ENCODE measurements around the gene ADAM29. TPM values are rescaled to one million over a fixed set of nuclear protein-coding genes. Genes with fewer than 3 reads are reported as not detected.

The ADAM29 gene
- total RNA-seq, 1 donor from 2014 or later, result not detected

DNA sequence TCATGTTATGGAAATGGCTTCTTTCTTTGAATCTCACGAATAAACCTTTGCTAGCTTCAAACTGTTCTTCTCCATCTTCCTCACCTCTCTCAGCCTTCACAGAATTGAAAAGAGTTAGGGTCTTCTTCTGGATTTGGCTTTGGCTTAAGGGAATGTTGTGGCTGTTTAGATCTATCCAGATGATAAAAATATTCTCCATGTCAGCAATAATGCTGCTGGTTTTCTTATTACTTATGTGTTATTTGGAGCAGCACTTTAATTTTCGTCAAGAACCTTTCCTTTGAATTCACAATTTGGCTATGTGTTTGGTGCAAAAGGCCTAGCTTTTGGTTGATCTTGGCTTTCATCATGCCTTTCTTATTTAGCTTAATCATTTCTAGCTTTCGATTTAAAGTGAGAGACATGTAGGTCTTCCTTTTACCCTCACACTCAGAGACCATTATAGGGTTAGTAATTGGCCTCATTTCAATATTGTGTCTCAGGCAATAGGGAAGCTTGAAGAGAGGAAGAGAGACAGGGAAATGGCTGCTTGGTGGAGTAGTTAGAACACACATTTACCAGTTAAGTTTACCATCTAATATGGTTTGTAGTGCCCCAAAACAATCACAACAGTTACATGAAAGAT lies 5.1 kb upstream of the ADAM29 start:
- H3K4me3 Mint-ChIP-seq (ENCODE audit: unreplicated experiment), result no peak overlapping the region
- no peak for DNase-seq (ENCODE audit: low spot score)
- H3K27ac Mint-ChIP-seq (ENCODE audit: unreplicated experiment), result no peak overlapping the region
- TF ChIP-seq, protein P1, sequence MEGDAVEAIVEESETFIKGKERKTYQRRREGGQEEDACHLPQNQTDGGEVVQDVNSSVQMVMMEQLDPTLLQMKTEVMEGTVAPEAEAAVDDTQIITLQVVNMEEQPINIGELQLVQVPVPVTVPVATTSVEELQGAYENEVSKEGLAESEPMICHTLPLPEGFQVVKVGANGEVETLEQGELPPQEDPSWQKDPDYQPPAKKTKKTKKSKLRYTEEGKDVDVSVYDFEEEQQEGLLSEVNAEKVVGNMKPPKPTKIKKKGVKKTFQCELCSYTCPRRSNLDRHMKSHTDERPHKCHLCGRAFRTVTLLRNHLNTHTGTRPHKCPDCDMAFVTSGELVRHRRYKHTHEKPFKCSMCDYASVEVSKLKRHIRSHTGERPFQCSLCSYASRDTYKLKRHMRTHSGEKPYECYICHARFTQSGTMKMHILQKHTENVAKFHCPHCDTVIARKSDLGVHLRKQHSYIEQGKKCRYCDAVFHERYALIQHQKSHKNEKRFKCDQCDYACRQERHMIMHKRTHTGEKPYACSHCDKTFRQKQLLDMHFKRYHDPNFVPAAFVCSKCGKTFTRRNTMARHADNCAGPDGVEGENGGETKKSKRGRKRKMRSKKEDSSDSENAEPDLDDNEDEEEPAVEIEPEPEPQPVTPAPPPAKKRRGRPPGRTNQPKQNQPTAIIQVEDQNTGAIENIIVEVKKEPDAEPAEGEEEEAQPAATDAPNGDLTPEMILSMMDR (IDR thresholded peaks at IDR 0.05), result no peak
- H3K9me3 Mint-ChIP-seq (ENCODE audit: low read depth), result peaks cover 10% of the 10 kb centered on the region
- peaks cover 5% of the 10 kb centered on the region for H3K27me3 Mint-ChIP-seq (ENCODE audit: low read depth)
- no peaks in the 10 kb centered on the region for H3K36me3 Mint-ChIP-seq (ENCODE audit: low read depth)
- no peaks in the 10 kb centered on the region for H3K4me1 Mint-ChIP-seq (ENCODE audit: low read depth)

DNA sequence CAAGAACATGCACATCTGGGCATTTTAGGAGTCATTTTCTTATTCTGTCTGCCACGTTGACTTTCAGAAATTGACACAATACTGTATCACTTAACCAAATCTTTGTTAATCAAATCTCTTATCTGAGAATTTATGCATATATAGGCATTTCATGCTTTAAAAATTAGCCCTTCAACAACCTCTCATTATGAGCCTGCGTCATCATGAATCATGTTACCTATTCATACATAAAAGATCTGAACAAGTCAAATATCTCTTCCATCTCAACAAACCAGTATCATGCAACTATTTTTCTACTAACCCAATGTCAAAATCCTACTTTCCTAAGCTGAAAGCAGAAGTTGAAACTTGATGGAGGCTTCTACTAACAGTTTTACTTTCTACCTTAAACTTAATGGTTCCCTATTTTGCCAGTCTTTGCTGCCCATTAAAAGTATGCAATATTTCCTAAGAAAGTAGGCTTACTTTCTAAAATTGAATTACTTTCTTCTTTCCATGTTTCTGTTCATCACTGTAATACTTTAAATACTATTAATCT lies 1.8 kb downstream of the ADAM29 start:
- H3K4me1 Mint-ChIP-seq (ENCODE audit: low read depth), result no peaks in the 10 kb centered on the region
- H3K4me3 Mint-ChIP-seq (ENCODE audit: unreplicated experiment), result no peak overlapping the region
- DNase-seq (ENCODE audit: low spot score), result no peak
- TF ChIP-seq, protein P1 (IDR thresholded peaks at IDR 0.05), result no peak
- no peaks in the 10 kb centered on the region for H3K36me3 Mint-ChIP-seq (ENCODE audit: low read depth)
- H3K9me3 Mint-ChIP-seq (ENCODE audit: low read depth), result no peaks in the 10 kb centered on the region
- H3K27me3 Mint-ChIP-seq (ENCODE audit: low read depth), result peaks cover 8% of the 10 kb centered on the region
- no peak overlapping the region for H3K27ac Mint-ChIP-seq (ENCODE audit: unreplicated experiment)

DNA sequence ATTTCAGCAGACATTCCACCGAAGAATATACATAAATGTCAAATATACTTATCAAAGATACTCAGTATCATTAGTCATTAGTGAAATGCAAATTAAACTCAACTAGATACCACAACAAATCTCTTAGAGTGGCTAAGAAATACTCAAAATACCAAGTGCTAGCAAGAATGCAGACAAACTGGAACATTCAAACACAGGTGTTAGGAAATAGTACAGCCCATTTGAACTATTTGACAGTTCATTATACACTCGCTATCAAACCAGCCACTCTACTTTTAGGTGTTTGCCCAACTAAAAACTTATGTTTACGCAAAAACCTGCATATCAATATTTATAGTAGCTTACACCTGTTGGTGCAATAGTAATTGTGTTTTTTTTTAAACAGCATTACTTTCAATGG lies 8.8 kb downstream of the ADAM29 start:
- H3K36me3 Mint-ChIP-seq (ENCODE audit: low read depth), result no peaks in the 10 kb centered on the region
- H3K4me3 Mint-ChIP-seq (ENCODE audit: unreplicated experiment), result no peak overlapping the region
- no peaks in the 10 kb centered on the region for H3K9me3 Mint-ChIP-seq (ENCODE audit: low read depth)
- no peaks in the 10 kb centered on the region for H3K4me1 Mint-ChIP-seq (ENCODE audit: low read depth)
- peaks cover 13% of the 10 kb centered on the region for H3K27me3 Mint-ChIP-seq (ENCODE audit: low read depth)
- TF ChIP-seq, protein P1 (IDR thresholded peaks at IDR 0.05), result no peak
- no peak overlapping the region for H3K27ac Mint-ChIP-seq (ENCODE audit: unreplicated experiment)
- no peak for DNase-seq (ENCODE audit: low spot score)

DNA sequence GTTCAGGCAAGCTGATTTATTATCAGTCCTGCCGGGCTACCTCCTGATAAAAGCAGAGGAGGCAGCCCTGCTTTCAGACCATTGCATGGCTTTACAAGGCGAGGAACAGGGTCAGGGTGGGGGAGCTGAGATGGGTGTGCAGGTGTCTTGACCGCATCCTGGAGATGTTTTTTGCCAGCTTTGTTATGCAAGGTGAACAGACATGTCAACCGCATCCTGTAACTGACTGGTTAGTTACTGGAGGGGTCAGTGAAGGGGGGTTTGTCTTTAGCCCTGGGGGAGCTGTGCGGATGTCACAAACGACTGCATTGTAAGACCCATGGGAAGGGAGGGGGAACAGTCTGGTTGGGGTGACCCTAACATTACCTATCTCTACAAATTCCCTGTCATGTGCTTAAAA lies 10.0 kb downstream of the ADAM29 start:
- TF ChIP-seq, protein P1 (IDR thresholded peaks at IDR 0.05), result no peak
- no peak overlapping the region for H3K4me3 Mint-ChIP-seq (ENCODE audit: unreplicated experiment)
- H3K4me1 Mint-ChIP-seq (ENCODE audit: low read depth), result no peaks in the 10 kb centered on the region
- no peaks in the 10 kb centered on the region for H3K9me3 Mint-ChIP-seq (ENCODE audit: low read depth)
- no peaks in the 10 kb centered on the region for H3K36me3 Mint-ChIP-seq (ENCODE audit: low read depth)
- no peak for DNase-seq (ENCODE audit: low spot score)
- no peak overlapping the region for H3K27ac Mint-ChIP-seq (ENCODE audit: unreplicated experiment)
- H3K27me3 Mint-ChIP-seq (ENCODE audit: low read depth), result peaks cover 11% of the 10 kb centered on the region

DNA sequence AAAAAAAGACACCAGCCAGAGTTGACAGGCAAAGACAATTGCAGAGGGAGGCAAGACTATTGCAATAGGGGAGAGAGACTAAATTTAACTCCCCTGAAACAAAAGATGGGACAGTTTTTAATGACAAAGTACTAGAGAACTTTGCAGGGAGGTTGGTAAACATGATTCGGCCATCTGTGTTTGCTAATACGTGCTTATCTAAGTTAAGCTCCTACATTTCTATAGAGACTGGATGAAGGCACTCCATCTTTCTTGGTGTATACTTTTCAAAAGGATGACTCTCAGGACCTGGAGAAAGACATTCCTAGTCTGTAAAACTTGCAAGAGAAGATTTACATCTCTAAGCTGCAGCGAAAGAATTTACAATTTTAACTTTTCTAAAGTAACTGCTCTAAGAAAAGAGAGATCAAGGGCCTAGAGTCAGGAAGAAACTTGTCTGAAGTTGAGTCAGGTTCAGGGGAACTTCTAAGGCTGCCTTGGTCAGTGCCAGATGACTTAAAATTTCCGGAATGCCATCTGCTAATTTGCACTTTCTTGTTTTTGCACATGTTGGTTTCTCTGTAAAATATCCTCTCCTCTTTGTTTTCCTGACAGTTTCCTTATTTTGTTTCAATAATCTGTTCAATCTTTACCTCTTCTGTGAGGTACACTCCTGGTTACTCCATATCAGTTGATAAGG lies 10.6 kb downstream of the ADAM29 start:
- TF ChIP-seq, protein P1 (IDR thresholded peaks at IDR 0.05), result no peak

More for the DNA sequence above, 10.6 kb downstream of the ADAM29 start:
- Mint-ChIP-seq H3K27ac (ENCODE audit: unreplicated experiment) (no peak overlapping the region), H3K36me3 (ENCODE audit: low read depth) (no peaks in the 10 kb centered on the region), H3K4me1 (ENCODE audit: low read depth) (no peaks in the 10 kb centered on the region), H3K9me3 (ENCODE audit: low read depth) (peaks cover 2% of the 10 kb centered on the region), H3K4me3 (ENCODE audit: unreplicated experiment) (no peak overlapping the region), H3K27me3 (ENCODE audit: low read depth) (peaks cover 11% of the 10 kb centered on the region)
- DNase-seq (ENCODE audit: low spot score), result no peak
